ENCODE results near the gene MRPL10.

The MRPL10 gene

GRCh38 chr17:47838636-47839035 is 7.3 kb upstream of the MRPL10 start:
- DNase-seq, result no peak

GRCh38 chr17:47837401-47838039 is 6.2 kb upstream of the MRPL10 start:
- DNase-seq, result no peak

- DNase-seq, result no peak
Measured at GRCh38 chr17:47836601-47837000, 5.3 kb upstream of the MRPL10 start.

DNA sequence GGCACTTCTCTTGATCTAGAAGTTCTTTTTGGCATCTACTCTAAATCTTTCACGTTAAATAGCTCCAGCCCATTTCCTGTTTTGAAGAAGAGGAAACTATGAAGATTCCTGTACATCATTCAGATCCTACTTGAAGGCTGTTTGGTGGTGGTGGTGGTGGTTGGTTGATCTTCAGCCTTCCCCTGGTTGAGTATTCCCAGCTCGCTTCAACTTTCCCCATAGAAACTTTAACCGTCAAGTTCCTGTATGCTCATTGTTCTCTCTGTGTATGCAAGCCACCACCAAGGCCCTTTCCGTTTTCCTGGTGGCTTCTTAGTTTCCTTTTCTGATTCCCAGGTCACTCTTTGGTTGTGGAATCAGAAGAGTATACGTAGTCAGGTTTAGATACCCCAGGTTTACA is 3.4 kb upstream of the MRPL10 start:
- DNase-seq, result no peak

GRCh38 chr17:47831934-47832327 is 590 bp upstream of the MRPL10 start:
- DNase-seq, result no peak

DNA sequence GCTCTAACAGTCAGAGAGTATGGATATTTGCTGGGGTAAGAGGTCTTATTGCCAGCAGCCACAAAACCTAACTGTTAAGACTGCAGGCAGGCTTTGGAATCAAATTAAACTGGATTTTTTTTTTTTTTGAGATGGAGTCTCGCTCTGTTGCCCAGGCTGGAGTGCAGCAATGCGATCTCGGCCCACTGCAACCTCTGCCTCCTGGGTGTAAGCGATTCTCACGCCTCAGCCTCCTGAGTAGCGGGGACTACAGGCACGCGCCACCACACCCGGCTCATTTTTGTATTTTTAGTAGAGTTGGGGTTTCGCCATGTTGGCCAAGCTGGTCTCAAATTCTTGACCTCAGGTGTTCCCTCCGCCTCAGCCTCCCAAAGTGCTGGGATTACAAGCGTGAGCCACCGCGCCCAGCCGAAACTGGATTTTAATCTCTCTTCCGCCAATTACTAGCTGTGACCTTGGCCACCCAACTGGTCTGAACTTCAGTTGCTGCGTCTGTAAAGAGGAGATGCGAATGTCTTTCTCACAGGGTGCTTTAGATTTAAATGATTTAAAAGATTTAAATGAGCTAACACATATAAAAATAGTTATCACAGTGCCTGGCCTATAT is 842 bp downstream of the MRPL10 start:
- DNase-seq, result no peak

- DNase-seq, result peak; percentile 33
Measured at GRCh38 chr17:47829870-47830269, 1.5 kb downstream of the MRPL10 start.

DNA sequence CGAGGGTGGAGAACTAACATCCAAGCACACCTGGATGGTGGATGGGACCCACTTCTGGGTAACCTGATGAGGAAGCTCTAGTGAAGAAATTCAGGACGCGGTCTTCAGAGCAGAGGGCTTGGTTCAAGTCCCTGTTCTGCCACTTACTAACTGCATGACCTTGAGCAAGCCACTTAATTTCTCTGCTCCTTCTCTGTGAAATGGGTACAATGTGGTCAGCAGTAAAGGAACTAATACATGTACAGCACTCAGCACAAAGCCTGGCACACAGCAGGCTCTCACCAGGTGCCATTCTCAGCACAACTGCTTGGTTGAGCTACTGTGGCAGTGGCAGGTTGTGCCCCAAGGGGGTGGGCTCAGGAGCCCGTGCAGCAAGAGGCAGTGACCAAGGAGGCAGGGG is 7.8 kb downstream of the MRPL10 start:
- DNase-seq, result no peak

- DNase-seq, result no peak
Measured at GRCh38 chr17:47822785-47823184, 8.6 kb downstream of the MRPL10 start.

DNA sequence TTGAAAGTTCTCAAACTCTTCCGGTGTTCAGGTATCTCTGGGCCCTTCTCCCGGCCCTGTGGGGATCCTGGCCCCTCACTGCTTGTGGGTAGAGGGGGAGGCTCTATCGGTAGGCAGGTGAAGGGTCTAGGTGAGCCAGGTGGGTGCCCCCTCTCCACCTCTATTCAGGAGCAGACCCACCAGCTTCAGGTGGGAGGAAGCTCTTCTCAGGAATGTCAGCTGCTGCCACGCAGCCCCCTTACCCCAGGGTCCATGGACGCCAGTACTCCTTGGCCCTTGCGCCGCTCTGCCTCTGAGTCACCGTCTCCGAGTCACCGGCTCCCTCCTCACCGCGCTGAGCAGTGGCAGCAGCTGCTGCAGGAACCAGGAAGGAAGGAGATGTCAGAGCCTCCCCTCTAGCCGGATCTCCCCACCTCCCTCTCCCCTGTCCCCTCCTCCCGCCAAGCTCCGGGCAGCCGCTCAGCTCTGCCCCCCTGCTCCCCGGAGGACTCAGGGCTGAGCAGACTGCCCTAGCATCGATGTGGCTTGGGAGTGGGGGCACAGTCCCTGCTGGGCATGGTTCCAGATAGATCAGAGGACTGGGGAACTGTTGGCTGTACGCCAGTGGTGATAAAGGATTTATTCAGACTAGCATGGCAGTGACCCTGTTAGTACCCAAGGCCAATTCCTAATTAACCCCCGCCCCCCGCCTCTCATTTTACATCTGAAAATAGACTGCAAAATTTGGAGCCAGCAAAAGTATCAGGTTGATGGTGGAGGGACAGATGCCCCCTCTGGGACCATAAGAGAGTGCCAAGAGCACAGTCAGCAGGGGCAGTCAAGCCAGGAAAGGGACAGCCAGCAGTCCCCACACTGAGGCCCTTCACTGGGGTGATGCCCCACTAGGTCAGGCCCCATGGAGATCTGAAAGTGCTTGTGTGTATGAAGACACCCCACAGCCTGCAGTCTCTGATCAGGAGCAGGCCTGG is 9.6 kb downstream of the MRPL10 start, which contains the start of gene OSBPL7:
OSBPL7 (minus strand) TSS at position 371 of the 968 bp plus-strand sequence. CDS start 1,516 bp downstream, outside the sequence.
- peak; percentile 74 for DNase-seq

GRCh38 chr17:47821031-47821423 is 10.3 kb downstream of the MRPL10 start:
- no peak for DNase-seq

DNA sequence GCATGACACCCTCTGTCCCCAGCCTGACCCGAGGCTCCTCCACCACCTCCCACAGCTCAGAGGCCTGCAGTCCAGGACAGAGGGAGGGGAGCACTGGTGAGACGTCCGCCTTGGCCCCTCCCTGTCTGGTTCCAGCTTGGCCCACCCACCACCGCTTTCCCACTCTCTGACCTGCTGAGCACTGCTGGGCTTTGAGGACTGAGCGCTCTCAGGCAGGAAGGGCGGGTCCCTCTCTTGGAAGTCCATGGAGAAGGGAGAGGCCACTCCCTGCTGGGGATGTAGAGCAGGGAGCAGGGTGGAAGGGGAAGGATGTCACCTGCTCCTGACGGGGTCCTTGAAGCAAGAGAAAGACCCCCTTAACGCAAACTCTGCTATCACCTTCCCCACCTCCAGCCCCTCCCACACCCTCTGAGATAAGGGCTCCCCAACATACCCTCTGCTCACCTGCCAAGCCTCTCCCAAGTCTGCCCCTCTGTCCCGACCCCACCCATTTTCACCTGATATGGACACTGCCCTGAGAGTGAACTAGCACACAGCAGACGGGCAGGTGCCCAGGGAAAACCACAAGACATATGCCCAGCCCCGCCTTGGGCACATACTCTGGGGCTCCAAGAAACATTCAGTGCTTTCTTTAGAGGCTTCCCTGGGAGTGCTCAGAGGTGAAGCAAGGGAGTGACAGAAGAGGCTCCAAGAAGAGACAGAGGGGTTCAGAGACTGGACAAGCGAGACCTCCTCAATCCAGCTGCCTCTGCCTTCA is 11.1 kb downstream of the MRPL10 start:
- no peak for DNase-seq

GRCh38 chr17:47819475-47819874 is 11.9 kb downstream of the MRPL10 start:
- no peak for DNase-seq

DNA sequence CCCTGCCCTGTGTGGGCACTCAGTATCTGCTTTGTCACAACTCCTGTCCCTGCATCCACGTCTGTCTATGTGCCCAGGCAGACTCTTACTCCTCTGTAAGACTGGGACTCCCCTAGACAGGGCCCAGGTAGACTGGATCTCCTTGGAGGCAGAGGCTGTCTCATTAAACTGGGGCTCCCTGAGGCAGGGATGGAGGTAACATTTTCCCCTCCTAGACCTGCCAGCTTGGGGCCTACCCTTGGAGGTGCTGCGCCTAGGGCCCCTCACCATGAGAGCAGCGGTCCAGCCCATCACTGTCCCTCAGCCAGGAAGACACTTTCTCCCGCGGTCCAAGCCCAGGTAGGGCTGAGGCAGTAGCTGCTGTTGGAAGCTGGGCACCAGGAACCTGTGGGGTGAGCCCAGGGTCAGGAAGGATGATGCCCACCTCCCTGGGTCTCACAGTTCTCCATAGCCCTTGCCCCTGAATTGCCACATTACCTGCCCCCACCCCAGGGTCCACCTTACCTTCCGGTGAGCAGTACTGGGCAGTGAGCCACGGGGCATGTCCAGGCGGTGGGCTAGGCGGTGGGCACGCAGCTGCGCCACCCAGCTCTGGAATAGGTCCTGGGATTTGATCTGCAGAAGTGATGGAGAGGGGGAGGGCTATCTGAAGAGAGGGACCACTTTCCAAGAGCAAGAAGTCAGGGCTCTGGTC is 13.2 kb downstream of the MRPL10 start:
- DNase-seq, result no peak

DNA sequence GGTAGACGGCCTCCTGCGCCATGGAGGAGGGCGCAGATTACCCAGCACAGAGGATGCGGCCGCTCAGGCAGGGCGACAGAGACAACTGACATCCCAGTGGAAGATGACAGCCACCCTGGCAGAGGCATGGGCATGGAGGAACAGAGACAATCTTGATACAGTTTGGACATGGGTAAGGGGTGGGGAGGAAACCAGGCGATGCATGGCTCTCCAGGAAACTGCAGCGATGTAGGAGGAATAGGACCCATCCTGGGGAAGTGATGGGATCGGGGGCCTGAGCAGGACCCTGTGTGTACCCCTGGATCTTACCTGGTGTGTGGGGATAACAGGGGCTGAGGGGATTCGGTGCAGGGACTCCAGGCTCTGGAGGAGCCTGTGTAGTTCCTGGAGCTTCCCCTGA is 14.4 kb downstream of the MRPL10 start:
- DNase-seq, result no peak

GRCh38 chr17:47816111-47816735 is 15.1 kb downstream of the MRPL10 start:
- DNase-seq, result no peak

GRCh38 chr17:47815106-47815918 is 16.0 kb downstream of the MRPL10 start:
- DNase-seq, result no peak

DNA sequence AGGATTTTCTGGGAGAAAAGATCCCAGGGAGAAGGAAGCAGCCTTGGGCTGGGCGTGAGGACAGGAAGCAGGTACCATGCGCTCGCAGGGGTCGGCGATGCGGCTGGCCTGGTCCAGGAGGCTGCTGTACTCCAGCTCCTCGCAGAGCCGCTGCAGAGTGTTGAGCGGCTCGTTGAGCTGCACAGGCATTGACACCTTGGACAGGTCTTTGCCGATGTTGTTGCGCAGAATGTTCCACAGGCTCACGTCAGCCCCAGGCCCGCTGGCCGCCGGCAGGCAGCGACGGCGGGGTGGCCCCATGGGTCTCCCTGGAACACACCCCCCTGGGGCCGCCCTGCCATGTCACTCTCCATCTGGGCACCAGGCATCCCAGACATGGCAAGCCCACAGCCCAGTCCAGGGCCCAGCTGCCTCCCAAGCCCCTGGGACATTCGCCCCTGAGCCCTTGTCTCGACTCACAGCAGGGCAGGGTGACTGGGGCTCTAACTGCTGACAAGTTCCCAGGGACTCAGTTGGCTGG is 17.8 kb downstream of the MRPL10 start:
- DNase-seq, result no peak

DNA sequence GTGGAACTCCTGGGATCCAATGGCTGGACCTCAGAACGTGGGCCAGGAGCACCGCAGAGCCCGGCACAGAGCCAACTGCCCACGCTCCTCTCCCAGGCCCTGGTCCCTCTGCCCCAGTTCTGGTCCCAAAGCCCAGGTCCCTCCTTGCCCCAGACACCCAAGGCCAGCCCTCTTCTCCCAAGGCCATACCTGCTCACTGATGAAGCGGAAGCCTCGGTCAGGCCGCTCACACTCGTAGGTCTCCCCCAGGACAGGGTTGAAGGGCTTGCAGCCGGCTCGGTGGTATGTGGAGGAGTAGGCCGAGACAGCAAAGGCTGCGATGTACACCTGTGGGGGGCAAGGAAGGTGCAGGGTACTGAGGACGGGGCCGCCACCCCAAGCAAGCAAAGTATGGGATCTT is 18.3 kb downstream of the MRPL10 start:
- no peak for DNase-seq

DNA sequence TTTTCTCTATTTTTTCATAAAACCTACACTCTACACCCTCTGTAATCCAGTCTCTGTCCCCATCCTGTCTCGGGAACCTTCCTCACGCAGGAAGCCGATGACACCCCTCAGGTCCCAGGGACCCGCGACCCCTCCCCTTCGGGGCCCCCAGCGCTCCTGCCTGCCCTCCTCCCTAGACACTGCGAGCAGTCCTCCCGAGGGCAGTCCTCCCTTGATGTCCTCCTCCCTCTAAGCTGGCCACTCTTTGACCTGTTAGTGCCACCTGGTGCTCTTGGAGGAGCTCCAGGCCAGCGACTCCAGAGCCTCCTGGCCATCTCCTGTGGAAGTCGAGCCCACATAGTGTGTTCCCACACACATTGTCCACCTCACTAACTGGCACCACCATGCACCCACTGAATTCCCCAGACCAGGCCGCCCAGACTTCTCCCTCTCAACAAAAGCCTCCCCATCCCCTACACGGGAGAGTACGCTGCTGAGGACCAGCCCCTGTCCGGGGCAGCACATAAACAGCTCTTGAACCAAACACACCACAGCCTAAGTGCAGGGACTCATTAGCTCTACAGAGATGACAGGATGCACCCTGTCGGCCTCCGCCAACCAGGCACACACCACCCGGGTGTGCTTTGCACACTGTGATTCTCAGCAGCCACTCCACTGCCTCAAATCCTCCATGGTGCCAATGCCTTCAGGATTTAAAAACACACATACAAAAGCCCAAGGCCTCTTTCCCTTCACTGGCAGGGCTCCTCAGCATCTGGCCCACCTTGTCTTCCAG is 19.0 kb downstream of the MRPL10 start:
- no peak for DNase-seq

Measured in activated effector memory CD4-positive, alpha-beta T cell treated with Interleukin-2 at 50 U/mL for 16 hours (primary cell).